GM06990 (cell line): ENCODE results near the gene SEMA4A.

Experiments
- DNase-seq: peaks from one replicate; pipeline ENCODE4 v3.0.0-alpha.2; 2011; ENCODE audit not compliant: insufficient read length; ENCODE audit errors: extremely low read depth
- H3K27me3 ChIP-seq: replicated peaks from 2 replicates; pipeline ENCODE4 v1.6.0; 2011; ENCODE audit warnings: low read length; ENCODE audit not compliant: control insufficient read depth, insufficient read depth
- H3K36me3 ChIP-seq: 2 replicates; pipeline ENCODE4 v1.5.1; 2011; ENCODE audit warnings: low read length; ENCODE audit not compliant: control insufficient read depth, insufficient read depth
- H3K4me3 ChIP-seq: replicated peaks from 2 replicates; pipeline ENCODE4 v1.5.1; 2011; ENCODE audit warnings: low read depth, mild to moderate bottlenecking, control low read depth, low read length
- TF ChIP-seq, protein P1 (sequence below): IDR thresholded peaks from 2 replicates; pipeline ENCODE4 v1.5.1; 2011; ENCODE audit warnings: low read length, control low read depth, mild to moderate bottlenecking, inconsistent platforms; ENCODE audit not compliant: insufficient read depth, poor library complexity, severe bottlenecking

Gene SEMA4A

GRCh38 chr1:156108664-156109241 lies 44.6 kb upstream of the SEMA4A start:
- Histone ChIP-seq H3K27me3 (no peaks in the 10 kb centered on the region), H3K36me3 (no peaks in the 10 kb centered on the region)
- TF ChIP-seq, protein P1, sequence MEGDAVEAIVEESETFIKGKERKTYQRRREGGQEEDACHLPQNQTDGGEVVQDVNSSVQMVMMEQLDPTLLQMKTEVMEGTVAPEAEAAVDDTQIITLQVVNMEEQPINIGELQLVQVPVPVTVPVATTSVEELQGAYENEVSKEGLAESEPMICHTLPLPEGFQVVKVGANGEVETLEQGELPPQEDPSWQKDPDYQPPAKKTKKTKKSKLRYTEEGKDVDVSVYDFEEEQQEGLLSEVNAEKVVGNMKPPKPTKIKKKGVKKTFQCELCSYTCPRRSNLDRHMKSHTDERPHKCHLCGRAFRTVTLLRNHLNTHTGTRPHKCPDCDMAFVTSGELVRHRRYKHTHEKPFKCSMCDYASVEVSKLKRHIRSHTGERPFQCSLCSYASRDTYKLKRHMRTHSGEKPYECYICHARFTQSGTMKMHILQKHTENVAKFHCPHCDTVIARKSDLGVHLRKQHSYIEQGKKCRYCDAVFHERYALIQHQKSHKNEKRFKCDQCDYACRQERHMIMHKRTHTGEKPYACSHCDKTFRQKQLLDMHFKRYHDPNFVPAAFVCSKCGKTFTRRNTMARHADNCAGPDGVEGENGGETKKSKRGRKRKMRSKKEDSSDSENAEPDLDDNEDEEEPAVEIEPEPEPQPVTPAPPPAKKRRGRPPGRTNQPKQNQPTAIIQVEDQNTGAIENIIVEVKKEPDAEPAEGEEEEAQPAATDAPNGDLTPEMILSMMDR = no peak

DNA sequence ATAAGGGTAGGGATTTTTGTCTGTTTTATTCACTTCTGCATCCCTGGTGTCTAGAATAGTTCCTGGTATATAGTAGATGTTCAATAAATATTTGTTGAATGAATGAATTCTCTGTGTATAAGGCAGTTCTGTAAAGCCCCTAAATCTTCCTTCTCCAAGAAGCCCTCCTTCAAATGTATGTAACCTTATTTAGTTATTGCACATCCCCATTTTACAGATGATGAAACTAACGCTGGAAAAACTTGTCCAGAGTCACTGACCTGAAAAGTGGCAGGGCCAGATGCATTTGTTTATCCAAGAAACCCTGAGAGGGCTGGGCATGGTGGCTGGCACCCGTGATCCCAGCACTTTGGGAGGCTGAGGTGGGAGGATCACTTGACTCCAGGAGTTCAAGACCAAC lies 43.1 kb upstream of the SEMA4A start:
- H3K27me3 ChIP-seq = no peaks in the 10 kb centered on the region
- H3K36me3 ChIP-seq = no peaks in the 10 kb centered on the region
- no peak overlapping the region for H3K4me3 ChIP-seq
- DNase-seq = no peak
- TF ChIP-seq, protein P1 = no peak

More at GRCh38 chr1:156108664-156109241, 44.6 kb upstream of the SEMA4A start:
- no peak overlapping the region for H3K4me3 ChIP-seq
- no peak for DNase-seq

- TF ChIP-seq, protein P1 = no peak
- no peaks in the 10 kb centered on the region for H3K36me3 ChIP-seq
- H3K27me3 ChIP-seq = no peaks in the 10 kb centered on the region
- DNase-seq = no peak
- no peak overlapping the region for H3K4me3 ChIP-seq
Measured at GRCh38 chr1:156111355-156111962, 41.9 kb upstream of the SEMA4A start.

DNA sequence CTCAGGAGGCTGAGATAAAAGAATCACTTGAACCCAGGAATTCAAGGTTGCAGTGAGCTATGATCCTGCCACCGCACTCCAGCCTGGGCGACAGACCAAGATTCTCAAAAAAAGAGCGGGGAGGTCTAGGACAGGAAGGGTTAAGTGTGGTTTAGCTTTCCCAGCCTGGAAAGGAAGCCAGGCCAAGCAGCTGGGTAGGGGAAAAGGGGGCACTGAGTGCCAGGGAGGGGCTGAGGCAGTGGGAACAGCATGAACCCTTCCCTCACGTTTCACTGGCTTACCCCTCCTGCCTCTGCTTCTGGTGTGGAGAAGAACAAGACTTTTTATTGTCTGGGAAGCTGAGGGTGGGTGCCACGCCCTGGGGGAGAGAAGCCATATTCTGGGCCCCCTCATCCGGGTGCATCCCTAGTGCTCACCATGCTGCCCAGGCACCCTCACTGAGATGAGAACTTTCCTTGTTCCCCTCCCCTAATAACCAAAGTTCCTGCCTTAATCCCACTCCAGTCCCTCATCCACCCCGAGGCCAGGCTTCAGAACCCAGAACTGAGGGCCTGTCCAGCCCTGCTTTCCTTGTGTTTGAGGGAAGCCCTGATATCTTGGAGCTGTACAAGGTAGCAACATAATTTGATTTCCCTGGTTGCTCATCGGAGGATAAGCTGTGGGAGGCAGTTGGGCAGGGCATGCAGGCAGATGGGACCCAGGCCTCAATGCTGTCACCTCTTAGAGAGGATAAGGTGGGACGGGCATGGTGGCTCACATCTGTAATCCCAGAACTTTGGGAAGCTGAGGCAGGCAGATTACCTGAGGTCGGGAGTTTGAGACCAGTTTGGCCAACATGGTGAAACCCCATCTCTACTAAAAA lies 40.9 kb upstream of the SEMA4A start:
- DNase-seq = no peak
- no peaks in the 10 kb centered on the region for H3K36me3 ChIP-seq
- no peak overlapping the region for H3K4me3 ChIP-seq
- H3K27me3 ChIP-seq = no peaks in the 10 kb centered on the region
- TF ChIP-seq, protein P1 = no peak

DNA sequence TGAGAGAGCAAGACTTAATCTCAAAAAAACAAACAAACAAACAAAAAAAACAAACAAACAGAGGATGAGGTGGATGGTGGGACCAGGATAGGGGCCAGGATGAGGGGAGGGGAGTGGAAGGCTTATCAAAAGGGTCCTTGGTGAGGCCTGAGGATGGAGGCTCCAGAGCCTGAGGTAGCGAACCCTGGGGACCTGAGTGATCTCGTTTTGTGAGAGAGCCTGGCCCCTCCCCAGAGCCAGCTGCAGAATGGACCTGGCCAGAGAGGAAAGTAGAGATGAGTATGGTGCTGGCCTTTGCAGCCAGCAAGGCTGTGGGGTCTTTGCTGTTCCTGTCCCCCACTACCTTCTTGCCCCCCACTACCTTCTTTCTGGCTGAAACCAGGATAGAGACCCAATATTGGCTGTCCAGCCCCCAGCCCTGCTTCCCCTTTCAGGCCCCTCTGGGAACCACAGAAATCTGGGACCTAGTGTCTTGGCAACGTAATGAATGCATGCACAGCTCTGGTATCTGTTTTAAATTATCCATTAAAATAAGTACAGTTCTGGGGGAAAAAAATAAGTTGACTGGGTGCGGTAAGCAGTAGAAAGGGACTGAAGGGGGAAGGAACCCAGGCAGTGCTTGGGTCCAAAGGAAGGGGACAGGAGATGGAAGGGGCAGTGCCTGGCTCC lies 40.0 kb upstream of the SEMA4A start:
- H3K4me3 ChIP-seq = no peak overlapping the region
- no peak for DNase-seq
- no peaks in the 10 kb centered on the region; the same call in 1 of the 2 replicates for H3K36me3 ChIP-seq
- no peaks in the 10 kb centered on the region for H3K27me3 ChIP-seq
- TF ChIP-seq, protein P1 = no peak
